GM13976 (cell line): ENCODE data around the gene CLCNKB.
"Not testable (repeated sequence)": the region's sequence is repeated elsewhere in the genome, so short reads cannot be mapped to it uniquely, and the experiment has no call there.

Experiments
- DNase-seq: peaks from one replicate; pipeline ENCODE4 v3.0.0; 2012; ENCODE audit warnings: low spot score
- in situ Hi-C: fragments of 300-500 bp; cut with MboI; formaldehyde crosslinking; loops from one replicate; pipeline ENCODE4 v1.12.0; 2022; ENCODE audit warnings: low sequenced_read_pairs, mixed read lengths, inconsistent platforms; ENCODE audit not compliant: unreplicated experiment
- TF ChIP-seq, protein P1 (sequence below): IDR thresholded peaks from 2 replicates; pipeline ENCODE4 v1.5.1; 2012; ENCODE audit warnings: borderline replicate concordance, mild to moderate bottlenecking; ENCODE audit not compliant: insufficient read depth; ENCODE audit errors: extremely low read depth, missing control alignments, control extremely low read depth

Gene CLCNKB

DNA sequence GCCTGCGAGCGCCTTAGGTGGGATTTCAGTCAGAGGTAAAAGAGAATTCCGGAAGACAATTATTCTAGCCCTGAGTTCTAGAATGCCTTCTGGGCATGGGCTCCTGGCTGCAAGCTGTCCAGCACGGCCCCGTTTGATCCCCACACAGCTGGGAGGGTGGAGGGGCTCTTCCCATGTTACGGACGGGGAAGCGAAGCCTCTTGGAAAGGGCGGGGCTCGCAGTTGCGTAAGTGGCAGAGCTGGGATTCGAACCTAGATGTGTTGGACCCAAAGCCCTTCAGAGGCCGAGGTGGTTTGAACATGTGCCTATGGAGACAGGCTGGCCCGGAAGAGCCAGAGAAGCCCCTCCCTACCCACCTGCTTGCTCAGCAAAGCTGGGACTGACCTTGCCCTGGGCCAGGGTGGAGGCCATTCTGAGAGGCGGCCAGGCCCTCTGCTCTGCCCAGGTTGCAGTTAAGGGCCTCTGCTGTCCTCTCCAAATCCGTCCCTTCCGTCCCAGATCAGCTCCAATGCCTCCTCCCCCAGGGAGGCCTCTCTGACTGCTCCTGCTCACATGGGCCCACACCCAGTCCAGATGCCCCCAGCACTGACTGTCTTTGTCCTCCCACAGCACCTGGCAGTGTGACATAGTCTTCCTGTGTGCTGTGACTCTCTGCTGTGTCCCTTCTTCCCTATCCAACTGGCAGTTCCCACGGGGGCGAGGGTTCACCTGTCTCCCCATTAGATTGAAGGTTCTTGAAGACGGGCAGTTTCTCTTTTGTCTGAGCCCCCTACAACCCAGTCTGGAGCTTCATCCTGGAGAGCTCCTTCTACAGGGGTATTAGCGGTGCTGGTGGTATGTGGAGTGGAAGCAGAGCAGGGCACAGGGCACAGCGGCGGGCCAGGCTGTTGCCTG lies 24.6 kb upstream of the CLCNKB start:
- no peak for DNase-seq
- TF ChIP-seq, protein P1, sequence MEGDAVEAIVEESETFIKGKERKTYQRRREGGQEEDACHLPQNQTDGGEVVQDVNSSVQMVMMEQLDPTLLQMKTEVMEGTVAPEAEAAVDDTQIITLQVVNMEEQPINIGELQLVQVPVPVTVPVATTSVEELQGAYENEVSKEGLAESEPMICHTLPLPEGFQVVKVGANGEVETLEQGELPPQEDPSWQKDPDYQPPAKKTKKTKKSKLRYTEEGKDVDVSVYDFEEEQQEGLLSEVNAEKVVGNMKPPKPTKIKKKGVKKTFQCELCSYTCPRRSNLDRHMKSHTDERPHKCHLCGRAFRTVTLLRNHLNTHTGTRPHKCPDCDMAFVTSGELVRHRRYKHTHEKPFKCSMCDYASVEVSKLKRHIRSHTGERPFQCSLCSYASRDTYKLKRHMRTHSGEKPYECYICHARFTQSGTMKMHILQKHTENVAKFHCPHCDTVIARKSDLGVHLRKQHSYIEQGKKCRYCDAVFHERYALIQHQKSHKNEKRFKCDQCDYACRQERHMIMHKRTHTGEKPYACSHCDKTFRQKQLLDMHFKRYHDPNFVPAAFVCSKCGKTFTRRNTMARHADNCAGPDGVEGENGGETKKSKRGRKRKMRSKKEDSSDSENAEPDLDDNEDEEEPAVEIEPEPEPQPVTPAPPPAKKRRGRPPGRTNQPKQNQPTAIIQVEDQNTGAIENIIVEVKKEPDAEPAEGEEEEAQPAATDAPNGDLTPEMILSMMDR, result no peak
- in situ Hi-C loops, result no loop called here

DNA sequence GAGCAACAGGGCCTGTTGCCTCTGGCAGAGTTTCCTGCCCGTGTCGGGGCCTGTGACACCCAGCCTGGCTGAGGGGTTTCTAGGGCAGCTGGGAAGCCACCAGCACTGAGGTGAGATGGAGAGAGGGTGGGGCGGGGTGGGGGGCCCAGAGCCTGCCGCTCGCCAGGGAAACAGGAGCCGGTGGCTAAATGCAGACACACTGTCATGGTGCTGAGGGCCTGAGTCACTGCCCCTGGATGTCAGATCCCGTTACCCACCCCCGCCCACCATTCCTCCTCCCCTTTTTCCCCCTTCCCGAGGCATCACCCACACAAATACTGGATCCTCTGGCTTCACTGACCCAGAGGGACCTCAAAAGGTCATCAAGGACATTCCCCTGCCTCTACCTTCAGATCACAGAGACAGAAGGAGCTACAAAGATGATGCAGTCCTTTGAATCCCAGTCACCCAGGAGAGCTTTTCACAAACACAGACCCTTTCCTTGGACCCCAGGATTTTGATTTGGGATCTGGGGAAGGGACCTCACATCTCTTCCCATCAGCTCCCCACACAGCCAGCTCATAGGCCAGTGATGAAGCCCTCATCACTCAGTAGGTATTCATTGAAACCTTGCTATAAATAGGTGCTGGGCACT lies 23.8 kb upstream of the CLCNKB start:
- in situ Hi-C loops, result no loop called here
- no peak for DNase-seq
- TF ChIP-seq, protein P1, result no peak

DNA sequence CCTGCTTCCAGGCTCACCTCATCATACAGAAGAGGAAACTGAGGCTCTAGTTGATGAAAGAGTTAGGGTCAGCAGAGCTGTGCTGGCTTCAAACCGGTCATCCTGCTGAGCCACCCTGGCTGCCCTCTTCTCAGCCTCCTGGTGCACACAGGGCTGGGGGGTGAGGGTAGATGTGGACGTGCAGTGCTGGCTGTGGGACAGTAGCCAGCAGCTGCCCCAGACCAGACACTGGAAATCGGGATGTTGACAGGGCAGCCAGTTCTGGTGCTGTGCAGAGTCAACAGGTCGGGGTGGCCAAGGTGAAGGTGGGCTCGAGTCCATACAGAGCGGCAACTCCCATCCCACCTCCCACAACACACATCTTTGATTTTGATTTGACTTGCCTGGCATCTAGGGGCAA lies 23.3 kb upstream of the CLCNKB start:
- DNase-seq, result no peak
- TF ChIP-seq, protein P1, result no peak
- in situ Hi-C loops, result no loop called here

DNA sequence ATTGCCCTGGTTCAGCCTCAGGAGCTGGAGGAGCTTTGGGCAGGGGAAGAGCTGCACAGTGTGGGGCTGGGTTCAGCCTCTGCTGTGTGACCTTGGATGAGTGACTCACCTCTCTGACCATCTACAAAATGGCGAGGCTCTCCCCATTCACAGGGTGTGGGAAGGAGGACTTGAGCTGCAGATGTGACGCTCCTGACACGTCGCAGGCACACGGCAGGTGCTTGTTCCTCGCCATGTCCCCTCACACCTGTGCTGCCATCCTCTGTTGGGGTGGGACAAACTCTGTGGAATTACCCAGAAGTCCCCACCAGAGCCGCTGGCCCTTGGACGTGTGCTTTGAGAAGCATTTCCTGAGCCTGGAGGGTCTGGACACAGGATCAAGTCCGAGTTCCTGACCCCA lies 22.7 kb upstream of the CLCNKB start:
- DNase-seq, in situ Hi-C loops: not testable (repeated sequence)

DNA sequence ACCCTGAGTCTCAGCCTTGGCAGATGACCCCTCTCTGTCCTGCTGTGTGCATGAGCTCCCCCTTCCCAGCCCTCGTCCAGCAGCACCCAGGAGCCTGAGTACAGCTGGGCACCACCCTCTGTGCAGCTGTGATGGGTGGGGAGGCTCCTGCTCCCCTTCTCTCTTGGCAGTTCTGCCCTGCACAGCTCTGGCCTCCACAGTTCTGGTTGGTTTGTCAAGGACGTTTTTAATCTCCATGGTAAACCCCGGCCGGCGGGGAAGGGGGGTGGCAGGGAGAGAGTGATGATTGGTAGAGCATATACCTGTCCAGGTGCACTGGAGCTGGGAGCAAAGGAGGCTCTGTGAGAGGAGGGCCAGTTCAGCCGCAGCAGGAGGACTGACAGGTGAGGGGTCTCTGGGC lies 21.9 kb upstream of the CLCNKB start, which contains the start of gene CLCNKA:
CLCNKA (plus strand) TSS at position 356 of the 400 bp plus-strand sequence. CDS start 584 bp downstream, outside the sequence.
- in situ Hi-C loops, result no loop called here
- DNase-seq, result no peak
- TF ChIP-seq, protein P1, result no peak

DNA sequence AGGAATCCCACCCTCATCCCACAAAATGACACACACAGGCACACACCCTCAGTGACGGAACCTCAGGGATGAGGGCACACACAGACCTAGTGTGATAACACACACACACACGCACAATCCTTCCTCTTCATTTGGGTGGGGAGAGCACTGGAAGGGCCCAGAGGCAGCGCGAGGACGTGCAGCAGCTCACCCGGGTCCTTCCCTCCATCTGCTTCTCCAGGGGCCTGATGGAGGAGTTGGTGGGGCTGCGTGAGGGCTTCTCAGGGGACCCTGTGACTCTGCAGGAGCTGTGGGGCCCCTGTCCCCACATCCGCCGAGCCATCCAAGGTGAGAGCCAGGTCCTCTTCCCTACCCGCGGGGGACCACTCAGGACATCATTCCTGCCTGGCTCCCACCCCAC lies 21.2 kb upstream of the CLCNKB start:
- in situ Hi-C loops, result no loop called here
- DNase-seq, result no peak
- TF ChIP-seq, protein P1, result no peak
